Mesendoderm (in vitro differentiated cells): ENCODE measurements around the gene COMMD1.
A peak's percentile ranks its signal among the peaks of the same experiment; 100 is the strongest.

Experiments
- DNase-seq: peaks from one replicate; pipeline ENCODE4 v3.0.0; 2013
- H2AK5ac ChIP-seq: 2 replicates; pipeline ENCODE4 v1.6.1; 2013; ENCODE audit warnings: low read length, inconsistent platforms
- H2BK120ac ChIP-seq: 2 replicates; pipeline ENCODE4 v1.6.1; 2013; ENCODE audit warnings: low read depth, mild to moderate bottlenecking, low read length, moderate library complexity, mixed read lengths
- H2BK15ac ChIP-seq: replicated peaks from 2 replicates; pipeline ENCODE4 v1.6.1; 2013; ENCODE audit warnings: low read depth, mild to moderate bottlenecking, moderate library complexity
- H2BK5ac ChIP-seq: 2 replicates; pipeline ENCODE4 v1.6.1; 2013; ENCODE audit warnings: low read length, inconsistent platforms
- H3K18ac ChIP-seq: 2 replicates; pipeline ENCODE4 v1.6.1; 2013; ENCODE audit warnings: mild to moderate bottlenecking, low read length, mixed read lengths
- H3K23ac ChIP-seq: one replicate; pipeline ENCODE4 v1.6.1; 2013; ENCODE audit warnings: low read length
- H3K27ac ChIP-seq: 2 replicates; pipeline ENCODE4 v1.5.1; 2013; ENCODE audit warnings: low read depth, mild to moderate bottlenecking, inconsistent platforms, low read length, moderate library complexity
- H3K27me3 ChIP-seq: 2 replicates; pipeline ENCODE4 v1.6.1; 2013; ENCODE audit warnings: low read length, control low read depth, mild to moderate bottlenecking, inconsistent platforms; ENCODE audit not compliant: insufficient read depth, poor library complexity
- H3K36me3 ChIP-seq: 2 replicates; pipeline ENCODE4 v1.6.1; 2013; ENCODE audit warnings: low read length, inconsistent platforms; ENCODE audit not compliant: control insufficient read depth, insufficient read depth
- H3K4ac ChIP-seq: one replicate; pipeline ENCODE4 v1.6.1; 2013; ENCODE audit warnings: low read depth, mild to moderate bottlenecking, low read length, moderate library complexity
- H3K4me1 ChIP-seq: 2 replicates; pipeline ENCODE4 v1.6.1; 2013; ENCODE audit warnings: low read depth, low read length, inconsistent platforms; ENCODE audit not compliant: control insufficient read depth
- H3K4me2 ChIP-seq: 2 replicates; pipeline ENCODE4 v1.6.1; 2013; ENCODE audit warnings: low read length
- H3K4me3 ChIP-seq: 2 replicates; pipeline ENCODE4 v1.5.1; 2013; ENCODE audit warnings: mild to moderate bottlenecking, low read length
- H3K56ac ChIP-seq: one replicate; pipeline ENCODE4 v1.6.1; 2013; ENCODE audit warnings: low read length
- H3K79me1 ChIP-seq: 2 replicates; pipeline ENCODE4 v1.6.1; 2013; ENCODE audit warnings: low read length, inconsistent platforms
- H3K79me2 ChIP-seq: 2 replicates; pipeline ENCODE4 v1.6.1; 2013; ENCODE audit warnings: mild to moderate bottlenecking, low read length; ENCODE audit not compliant: control insufficient read depth, insufficient read depth
- H3K9ac ChIP-seq: 2 replicates; pipeline ENCODE4 v1.6.1; 2013; ENCODE audit warnings: low read length, inconsistent platforms
- H4K5ac ChIP-seq: one replicate; pipeline ENCODE4 v1.6.1; 2013; ENCODE audit warnings: low read length
- H4K8ac ChIP-seq: one replicate; pipeline ENCODE4 v1.6.1; 2013; ENCODE audit warnings: low read depth, mild to moderate bottlenecking, control low read depth, low read length, moderate library complexity
- whole genome bisulfite sequencing: extraction: QIAGEN DNeasy Blood & Tissue Kit; methylation state at CpG from one replicate; pipeline ENCODE4 v1.1.7; 2013; ENCODE audit warnings: low lambda C conversion rate, missing lambda C conversion rate; ENCODE audit not compliant: insufficient coverage; ENCODE audit errors: extremely low coverage; 5-methylcytosine and 5-hydroxymethylcytosine counted together

The COMMD1 gene

GRCh38 chr2:62034715-62035114, 129.2 kb downstream of the COMMD1 start:
- Histone ChIP-seq H2BK5ac (no peak overlapping the region), H3K23ac (no peak overlapping the region), H2BK15ac (no peak overlapping the region), H3K4ac (no peak overlapping the region), H3K4me1 (peaks cover 4% of the 10 kb centered on the region), H2BK120ac (no peak overlapping the region), H3K18ac (no peak overlapping the region), H3K9ac (no peak overlapping the region), H3K4me2 (no peak overlapping the region), H3K4me3 (no peak overlapping the region), H3K27ac (no peak overlapping the region), H3K79me1 (no peaks in the 10 kb centered on the region), H3K36me3 (no peaks in the 10 kb centered on the region), H4K8ac (no peak overlapping the region), H3K56ac (no peak overlapping the region), H4K5ac (no peak overlapping the region), H2AK5ac (no peak overlapping the region), H3K79me2 (no peaks in the 10 kb centered on the region), H3K27me3 (no peaks in the 10 kb centered on the region)
- DNase-seq: no peak

DNA sequence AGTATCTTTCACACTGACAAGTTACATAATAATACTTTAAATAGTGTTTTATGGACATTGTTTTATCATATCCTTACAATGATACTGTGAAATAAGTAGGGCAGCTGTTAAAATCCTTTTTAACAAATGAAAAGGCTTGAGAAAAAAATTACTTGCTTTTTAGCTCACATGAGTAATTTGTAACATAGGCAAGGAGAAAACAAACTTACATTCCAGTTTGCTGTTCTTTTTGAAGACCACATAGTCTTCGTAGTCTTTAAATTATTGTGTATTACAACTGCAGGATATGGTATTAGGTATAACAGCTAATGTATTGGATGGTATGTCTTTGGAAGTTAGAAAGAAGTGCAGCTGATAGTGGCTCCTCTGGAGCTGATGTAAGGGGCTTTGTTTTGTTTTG, 130.8 kb downstream of the COMMD1 start:
- Histone ChIP-seq H2AK5ac (no peak overlapping the region), H4K8ac (no peak overlapping the region), H4K5ac (no peak overlapping the region), H2BK5ac (no peak overlapping the region), H2BK120ac (no peak overlapping the region), H3K56ac (no peak overlapping the region), H3K4me2 (no peak overlapping the region), H2BK15ac (no peak overlapping the region), H3K23ac (no peak overlapping the region), H3K9ac (no peak overlapping the region), H3K79me1 (no peaks in the 10 kb centered on the region), H3K79me2 (no peaks in the 10 kb centered on the region), H3K4me1 (peaks cover 4% of the 10 kb centered on the region), H3K18ac (no peak overlapping the region), H3K4ac (no peak overlapping the region), H3K4me3 (no peak overlapping the region), H3K27ac (no peak overlapping the region), H3K36me3 (no peaks in the 10 kb centered on the region), H3K27me3 (no peaks in the 10 kb centered on the region)
- WGBS: no CpG with 5 or more reads among the region's 1 CpG
- no peak for DNase-seq

DNA sequence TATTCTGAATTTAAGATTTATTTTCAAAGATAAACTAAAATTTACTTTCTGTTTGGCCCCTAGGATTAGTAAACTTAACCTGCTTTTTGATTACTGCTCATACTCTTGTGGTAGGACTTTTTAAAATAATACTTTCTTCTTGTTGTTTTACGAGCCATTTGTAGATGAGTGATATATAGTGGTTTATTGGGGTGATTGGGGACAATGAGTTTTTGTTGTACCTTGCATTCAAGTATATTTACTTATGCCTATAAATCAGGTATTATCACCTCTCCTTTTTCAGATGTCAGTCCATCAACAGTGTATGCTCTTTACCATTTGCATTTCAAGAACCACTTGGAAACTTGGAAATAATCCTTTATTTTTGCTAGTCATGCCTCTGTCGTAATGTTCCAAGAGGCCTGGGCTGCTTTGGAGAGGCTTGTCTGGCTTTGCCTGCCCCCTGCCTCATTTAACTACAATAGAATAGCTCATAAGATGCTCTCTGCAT, 131.3 kb downstream of the COMMD1 start:
- no peaks in the 10 kb centered on the region for H3K79me2 ChIP-seq
- H3K23ac ChIP-seq: no peak overlapping the region
- no peak overlapping the region for H2BK5ac ChIP-seq
- H3K36me3 ChIP-seq: no peaks in the 10 kb centered on the region
- no peak for DNase-seq
- no peak overlapping the region for H3K4me3 ChIP-seq
- no peak overlapping the region for H4K8ac ChIP-seq
- no peak overlapping the region for H2AK5ac ChIP-seq
- H3K18ac ChIP-seq: peak overlapping the region; percentile 60
- no peak overlapping the region for H3K4ac ChIP-seq
- H3K4me2 ChIP-seq: no peak overlapping the region
- H2BK120ac ChIP-seq: no peak overlapping the region
- WGBS: 100% methylated on average over 1 of the region's 2 CpGs
- no peak overlapping the region for H3K9ac ChIP-seq
- no peak overlapping the region for H3K56ac ChIP-seq
- H3K27me3 ChIP-seq: no peaks in the 10 kb centered on the region
- no peak overlapping the region for H3K27ac ChIP-seq
- H3K4me1 ChIP-seq: peaks cover 3% of the 10 kb centered on the region
- no peak overlapping the region for H2BK15ac ChIP-seq
- no peak overlapping the region for H4K5ac ChIP-seq
- H3K79me1 ChIP-seq: no peaks in the 10 kb centered on the region

DNA sequence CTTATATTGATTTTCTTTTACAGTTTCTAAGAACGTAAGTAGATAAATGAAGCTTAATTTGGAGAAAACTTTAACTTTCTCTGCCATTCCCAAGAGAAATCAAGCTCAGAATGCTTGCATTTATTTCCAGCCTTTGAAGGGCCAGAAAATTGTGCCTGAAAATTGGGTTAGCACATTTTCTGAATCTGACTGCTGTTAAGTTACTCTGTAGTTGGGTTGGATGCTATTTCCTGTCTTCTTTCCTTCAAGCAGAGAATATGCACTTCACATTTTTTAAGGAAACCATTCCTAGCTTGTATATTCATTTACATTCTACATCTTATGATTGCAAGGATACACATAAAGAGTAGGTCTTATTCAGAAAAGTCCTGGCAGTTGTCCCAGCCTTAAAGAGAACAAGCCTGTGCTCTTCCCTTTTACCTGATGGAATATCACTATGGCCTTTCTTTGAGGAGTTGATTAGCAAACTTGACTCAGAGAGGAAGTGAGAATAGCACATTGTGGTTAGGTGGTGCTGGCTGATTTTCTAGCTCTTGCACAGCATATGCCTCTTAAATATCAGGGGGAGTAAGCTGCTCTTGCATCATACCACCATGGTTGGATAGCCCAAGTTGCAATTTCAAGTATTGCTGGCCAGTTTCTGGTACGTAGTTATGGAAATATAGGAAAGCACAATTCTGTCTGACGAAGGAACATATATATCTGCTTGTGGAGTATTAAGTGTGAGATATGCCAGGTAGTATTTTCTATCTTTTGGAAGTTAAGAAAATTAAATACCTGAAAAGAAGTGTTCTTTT, 133.7 kb downstream of the COMMD1 start:
- Histone ChIP-seq H2AK5ac (no peak overlapping the region), H3K27me3 (no peaks in the 10 kb centered on the region), H2BK120ac (no peak overlapping the region), H4K5ac (no peak overlapping the region), H3K36me3 (no peaks in the 10 kb centered on the region), H3K4me2 (no peak overlapping the region), H3K79me2 (no peaks in the 10 kb centered on the region), H3K79me1 (no peaks in the 10 kb centered on the region), H3K27ac (no peak overlapping the region), H3K4me3 (no peak overlapping the region), H3K56ac (peak overlapping the region; percentile 36), H3K4me1 (peaks cover 3% of the 10 kb centered on the region), H2BK15ac (no peak overlapping the region), H3K4ac (no peak overlapping the region), H3K23ac (no peak overlapping the region), H2BK5ac (no peak overlapping the region), H4K8ac (no peak overlapping the region), H3K18ac (no peak overlapping the region), H3K9ac (no peak overlapping the region)
- DNase-seq: no peak
- WGBS: no CpG with 5 or more reads among the region's 3 CpGs

DNA sequence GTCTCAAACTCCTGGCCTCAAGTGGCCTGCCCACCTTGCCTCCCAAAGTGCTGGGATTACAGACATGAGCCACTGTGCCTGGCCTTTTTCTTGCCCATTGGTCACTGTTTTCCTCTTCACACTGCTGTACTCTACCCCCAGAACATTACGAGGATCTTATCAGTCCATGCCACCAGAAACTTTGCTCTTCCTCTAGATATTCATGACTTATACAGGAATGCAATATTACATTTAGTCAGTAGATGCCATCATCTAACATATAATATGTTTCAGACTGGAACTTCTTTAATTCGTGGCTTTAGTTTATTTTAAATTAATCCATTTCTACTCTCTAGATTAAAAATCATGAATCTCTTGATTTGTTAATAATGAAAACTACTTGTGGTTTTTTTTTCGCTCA, 135.5 kb downstream of the COMMD1 start:
- DNase-seq: no peak
- Histone ChIP-seq H2BK120ac (no peak overlapping the region), H3K9ac (no peak overlapping the region), H3K27me3 (no peaks in the 10 kb centered on the region), H4K5ac (no peak overlapping the region), H2BK5ac (no peak overlapping the region), H3K18ac (no peak overlapping the region), H2AK5ac (no peak overlapping the region), H3K4me3 (no peak overlapping the region), H3K36me3 (no peaks in the 10 kb centered on the region), H3K27ac (no peak overlapping the region), H3K4me1 (peaks cover 3% of the 10 kb centered on the region), H3K23ac (no peak overlapping the region), H3K4ac (no peak overlapping the region), H2BK15ac (no peak overlapping the region), H3K56ac (no peak overlapping the region), H3K4me2 (no peak overlapping the region), H4K8ac (no peak overlapping the region), H3K79me1 (no peaks in the 10 kb centered on the region), H3K79me2 (no peaks in the 10 kb centered on the region)
- no CpG with 5 or more reads among the region's 3 CpGs for WGBS
